Liver (tissue), 9 donors: ENCODE measurements around the gene SNCA. TPM values are rescaled to one million over a fixed set of nuclear protein-coding genes. Genes with fewer than 3 reads are reported as not detected.

Source experiments
- DNase-seq: peaks from one replicate; pipeline ENCODE4 v3.0.0-alpha.2; 2017; ENCODE audit warnings: low spot score
- H3K27ac ChIP-seq, 2 donors: one replicate each; pipeline ENCODE4 v1.7.0; 2013; ENCODE audit warnings: inconsistent platforms in 2 of 2, low read length in 2 of 2, control low read depth in 1 of 2, low read depth in 1 of 2, mild to moderate bottlenecking in 1 of 2
- H3K27me3 ChIP-seq, 4 donors: one replicate each; pipeline versions ENCODE4 v1.6.1 to v1.7.0; 2013; ENCODE audit warnings: low read length in 3 of 4, inconsistent platforms in 1 of 4, mild to moderate bottlenecking in 1 of 4, moderate library complexity in 1 of 4; ENCODE audit not compliant: control insufficient read depth in 4 of 4, insufficient read depth in 4 of 4
- H3K36me3 ChIP-seq, 4 donors: one replicate each; pipeline versions ENCODE4 v1.6.1 to v1.7.0; 2013; ENCODE audit warnings: low read length in 3 of 4, mild to moderate bottlenecking in 3 of 4, low read depth in 1 of 4, moderate library complexity in 1 of 4; ENCODE audit not compliant: control insufficient read depth in 4 of 4, insufficient read depth in 3 of 4
- H3K4me1 ChIP-seq, 4 donors: one replicate each; pipeline versions ENCODE4 v1.6.1 to v1.7.0; 2013; ENCODE audit warnings: low read length in 3 of 4, mild to moderate bottlenecking in 3 of 4, moderate library complexity in 1 of 4; ENCODE audit not compliant: control insufficient read depth in 4 of 4, insufficient read depth in 4 of 4
- H3K4me3 ChIP-seq, 3 donors: one replicate each; pipeline versions ENCODE4 v1.6.1 to v1.7.0; 2013; ENCODE audit warnings: low read length in 3 of 3, control low read depth in 1 of 3, low read depth in 1 of 3, mild to moderate bottlenecking in 1 of 3
- H3K9ac ChIP-seq, 2 donors: one replicate each; pipeline ENCODE4 v1.7.0; 2013; ENCODE audit warnings: low read length in 2 of 2, mild to moderate bottlenecking in 2 of 2, moderate library complexity in 2 of 2, control low read depth in 1 of 2, low read depth in 1 of 2
- H3K9me3 ChIP-seq, 4 donors: one replicate each; pipeline versions ENCODE4 v1.6.1 to v1.7.0; 2013; ENCODE audit warnings: low read length in 3 of 4; ENCODE audit not compliant: control insufficient read depth in 4 of 4
- FOXA1 ChIP-seq: IDR thresholded peaks from 2 replicates; pipeline ENCODE4 v1.6.1; 2016; ENCODE audit warnings: antibody characterized with exemption
- FOXA2 ChIP-seq: IDR thresholded peaks from 2 replicates; pipeline ENCODE4 v1.6.1; 2016; ENCODE audit warnings: antibody characterized with exemption
- HNF4A ChIP-seq, 2 donors: conservative IDR thresholded peaks; 2 replicates each; pipeline ENCODE4 v1.6.1; 2016; ENCODE audit warnings: antibody characterized with exemption in 2 of 2, mild to moderate bottlenecking in 2 of 2
- HNF4G ChIP-seq: IDR thresholded peaks from 2 replicates; pipeline ENCODE4 v1.6.1; 2016; ENCODE audit warnings: antibody characterized with exemption
- JUND ChIP-seq, 2 donors: IDR thresholded peaks; 2 replicates each; pipeline ENCODE4 v1.6.1; 2016; ENCODE audit warnings: antibody characterized with exemption in 2 of 2
- SP1 ChIP-seq: IDR thresholded peaks from 2 replicates; pipeline ENCODE4 v1.6.1; 2018; ENCODE audit warnings: antibody characterized with exemption, mild to moderate bottlenecking
- TAF1 ChIP-seq: conservative IDR thresholded peaks from 2 replicates; pipeline ENCODE4 v1.6.1; 2016; ENCODE audit warnings: antibody characterized with exemption, mild to moderate bottlenecking
- YY1 ChIP-seq: IDR thresholded peaks from 2 replicates; pipeline ENCODE4 v1.6.1; 2016; ENCODE audit warnings: antibody characterized with exemption, mild to moderate bottlenecking
- whole genome bisulfite sequencing: extraction: QIAGEN DNeasy Blood & Tissue Kit; methylation state at CpG from one replicate; pipeline ENCODE4 v1.1.7; 2013; 5-methylcytosine and 5-hydroxymethylcytosine counted together
- polyA plus RNA-seq, 2 donors: library from polyadenylated mRNA; stranded (reverse) in 1 of 2; unstranded in 1 of 2; fragments of 200-250 nt in 1 of 2; fragments of >200 nt in 1 of 2; fragmentation: Nextera tagmentation in 1 of 2; extraction: Ambion mirVana in 1 of 2; gene quantifications; one replicate each; pipeline versions ENCODE4 v1.2.1 to v1.2.3, GENCODE V29; 2013 to 2015
- total RNA-seq, 2 donors: library from RNA; depleted of rRNA; stranded (reverse); fragments of >200 nt; gene quantifications; one replicate each; pipeline ENCODE4 v1.2.3, GENCODE V29; 2014
- TF ChIP-seq, protein P1 (sequence below): IDR thresholded peaks from 2 replicates; pipeline ENCODE4 v1.6.1; 2016; ENCODE audit warnings: antibody characterized with exemption
- TF ChIP-seq, protein P2 (sequence below): IDR thresholded peaks from 2 replicates; pipeline ENCODE4 v1.6.1; 2016; ENCODE audit warnings: antibody characterized with exemption
- TF ChIP-seq, protein P3 (sequence below): fragments of 150-350 bp; IDR thresholded peaks from 2 replicates; pipeline ENCODE4 v1.5.1; 2017; ENCODE audit warnings: improper control_type of control experiment, low read depth, low read length; ENCODE audit not compliant: missing input control
- TF ChIP-seq, protein P4 (sequence below): IDR thresholded peaks from 2 replicates; pipeline ENCODE4 v1.6.1; 2016; ENCODE audit warnings: antibody characterized with exemption, mild to moderate bottlenecking
- TF ChIP-seq, protein P5 (sequence below): IDR thresholded peaks from 2 replicates; pipeline ENCODE4 v1.6.1; 2016; ENCODE audit warnings: antibody characterized with exemption
- donor health status: healthy.
- donor health status: healthy.
- donor health status: healthy.
- donor health status: healthy.
- donor health status: healthy.

SNCA gene
- total and polyA plus RNA-seq, 4 donors: 0.44 to 292 (median 0.70) TPM

DNA sequence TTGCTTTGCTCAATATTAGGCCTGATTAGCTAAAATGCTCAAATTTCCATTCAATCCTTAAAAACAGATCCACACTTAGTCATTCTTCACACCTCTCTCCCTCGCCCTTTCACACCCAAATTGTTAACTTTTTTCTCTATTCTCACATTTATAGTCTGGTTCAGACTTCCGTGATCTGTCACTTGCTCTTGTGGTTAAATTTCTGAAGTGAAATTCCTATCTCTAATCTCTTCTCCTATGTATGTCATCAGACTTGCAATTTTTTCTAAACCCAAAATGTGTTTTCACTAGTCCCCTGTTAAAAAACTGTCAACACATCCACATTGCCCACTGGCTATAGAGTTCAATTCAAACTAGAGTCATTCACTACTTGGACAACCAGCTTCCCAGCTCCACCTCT, 63.2 kb downstream of the SNCA start:
- WGBS: 75% methylated on average over 2 of the region's 2 CpGs
- Histone ChIP-seq H3K27me3 (no peaks in the 10 kb centered on the region), H3K4me1 (no peaks in the 10 kb centered on the region), H3K36me3 (no peaks in the 10 kb centered on the region), H3K4me3 (no peak overlapping the region), H3K9ac (no peak overlapping the region), H3K27ac (no peak overlapping the region), H3K9me3 (peaks cover 0 to 3% (median 0%) of the 10 kb centered on the region in 4 donors)
- no peak for DNase-seq
- TF ChIP-seq, protein P1, sequence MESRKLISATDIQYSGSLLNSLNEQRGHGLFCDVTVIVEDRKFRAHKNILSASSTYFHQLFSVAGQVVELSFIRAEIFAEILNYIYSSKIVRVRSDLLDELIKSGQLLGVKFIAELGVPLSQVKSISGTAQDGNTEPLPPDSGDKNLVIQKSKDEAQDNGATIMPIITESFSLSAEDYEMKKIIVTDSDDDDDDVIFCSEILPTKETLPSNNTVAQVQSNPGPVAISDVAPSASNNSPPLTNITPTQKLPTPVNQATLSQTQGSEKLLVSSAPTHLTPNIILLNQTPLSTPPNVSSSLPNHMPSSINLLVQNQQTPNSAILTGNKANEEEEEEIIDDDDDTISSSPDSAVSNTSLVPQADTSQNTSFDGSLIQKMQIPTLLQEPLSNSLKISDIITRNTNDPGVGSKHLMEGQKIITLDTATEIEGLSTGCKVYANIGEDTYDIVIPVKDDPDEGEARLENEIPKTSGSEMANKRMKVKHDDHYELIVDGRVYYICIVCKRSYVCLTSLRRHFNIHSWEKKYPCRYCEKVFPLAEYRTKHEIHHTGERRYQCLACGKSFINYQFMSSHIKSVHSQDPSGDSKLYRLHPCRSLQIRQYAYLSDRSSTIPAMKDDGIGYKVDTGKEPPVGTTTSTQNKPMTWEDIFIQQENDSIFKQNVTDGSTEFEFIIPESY: no peak
- TF ChIP-seq, protein P2, sequence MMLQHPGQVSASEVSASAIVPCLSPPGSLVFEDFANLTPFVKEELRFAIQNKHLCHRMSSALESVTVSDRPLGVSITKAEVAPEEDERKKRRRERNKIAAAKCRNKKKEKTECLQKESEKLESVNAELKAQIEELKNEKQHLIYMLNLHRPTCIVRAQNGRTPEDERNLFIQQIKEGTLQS: no peak
- TF ChIP-seq YY1: no peak
- no peak for TF ChIP-seq JUND (IDR thresholded peaks at IDR 0.05)
- no peak for TF ChIP-seq HNF4G
- TF ChIP-seq HNF4A (conservative IDR thresholded peaks at IDR 0.05): no peak
- TF ChIP-seq FOXA1: no peak
- TF ChIP-seq SP1: no peak
- no peak for TF ChIP-seq TAF1
- TF ChIP-seq, protein P3, sequence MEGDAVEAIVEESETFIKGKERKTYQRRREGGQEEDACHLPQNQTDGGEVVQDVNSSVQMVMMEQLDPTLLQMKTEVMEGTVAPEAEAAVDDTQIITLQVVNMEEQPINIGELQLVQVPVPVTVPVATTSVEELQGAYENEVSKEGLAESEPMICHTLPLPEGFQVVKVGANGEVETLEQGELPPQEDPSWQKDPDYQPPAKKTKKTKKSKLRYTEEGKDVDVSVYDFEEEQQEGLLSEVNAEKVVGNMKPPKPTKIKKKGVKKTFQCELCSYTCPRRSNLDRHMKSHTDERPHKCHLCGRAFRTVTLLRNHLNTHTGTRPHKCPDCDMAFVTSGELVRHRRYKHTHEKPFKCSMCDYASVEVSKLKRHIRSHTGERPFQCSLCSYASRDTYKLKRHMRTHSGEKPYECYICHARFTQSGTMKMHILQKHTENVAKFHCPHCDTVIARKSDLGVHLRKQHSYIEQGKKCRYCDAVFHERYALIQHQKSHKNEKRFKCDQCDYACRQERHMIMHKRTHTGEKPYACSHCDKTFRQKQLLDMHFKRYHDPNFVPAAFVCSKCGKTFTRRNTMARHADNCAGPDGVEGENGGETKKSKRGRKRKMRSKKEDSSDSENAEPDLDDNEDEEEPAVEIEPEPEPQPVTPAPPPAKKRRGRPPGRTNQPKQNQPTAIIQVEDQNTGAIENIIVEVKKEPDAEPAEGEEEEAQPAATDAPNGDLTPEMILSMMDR: no peak
- TF ChIP-seq FOXA2: no peak
- TF ChIP-seq, protein P4, sequence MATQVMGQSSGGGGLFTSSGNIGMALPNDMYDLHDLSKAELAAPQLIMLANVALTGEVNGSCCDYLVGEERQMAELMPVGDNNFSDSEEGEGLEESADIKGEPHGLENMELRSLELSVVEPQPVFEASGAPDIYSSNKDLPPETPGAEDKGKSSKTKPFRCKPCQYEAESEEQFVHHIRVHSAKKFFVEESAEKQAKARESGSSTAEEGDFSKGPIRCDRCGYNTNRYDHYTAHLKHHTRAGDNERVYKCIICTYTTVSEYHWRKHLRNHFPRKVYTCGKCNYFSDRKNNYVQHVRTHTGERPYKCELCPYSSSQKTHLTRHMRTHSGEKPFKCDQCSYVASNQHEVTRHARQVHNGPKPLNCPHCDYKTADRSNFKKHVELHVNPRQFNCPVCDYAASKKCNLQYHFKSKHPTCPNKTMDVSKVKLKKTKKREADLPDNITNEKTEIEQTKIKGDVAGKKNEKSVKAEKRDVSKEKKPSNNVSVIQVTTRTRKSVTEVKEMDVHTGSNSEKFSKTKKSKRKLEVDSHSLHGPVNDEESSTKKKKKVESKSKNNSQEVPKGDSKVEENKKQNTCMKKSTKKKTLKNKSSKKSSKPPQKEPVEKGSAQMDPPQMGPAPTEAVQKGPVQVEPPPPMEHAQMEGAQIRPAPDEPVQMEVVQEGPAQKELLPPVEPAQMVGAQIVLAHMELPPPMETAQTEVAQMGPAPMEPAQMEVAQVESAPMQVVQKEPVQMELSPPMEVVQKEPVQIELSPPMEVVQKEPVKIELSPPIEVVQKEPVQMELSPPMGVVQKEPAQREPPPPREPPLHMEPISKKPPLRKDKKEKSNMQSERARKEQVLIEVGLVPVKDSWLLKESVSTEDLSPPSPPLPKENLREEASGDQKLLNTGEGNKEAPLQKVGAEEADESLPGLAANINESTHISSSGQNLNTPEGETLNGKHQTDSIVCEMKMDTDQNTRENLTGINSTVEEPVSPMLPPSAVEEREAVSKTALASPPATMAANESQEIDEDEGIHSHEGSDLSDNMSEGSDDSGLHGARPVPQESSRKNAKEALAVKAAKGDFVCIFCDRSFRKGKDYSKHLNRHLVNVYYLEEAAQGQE: no peak

DNA sequence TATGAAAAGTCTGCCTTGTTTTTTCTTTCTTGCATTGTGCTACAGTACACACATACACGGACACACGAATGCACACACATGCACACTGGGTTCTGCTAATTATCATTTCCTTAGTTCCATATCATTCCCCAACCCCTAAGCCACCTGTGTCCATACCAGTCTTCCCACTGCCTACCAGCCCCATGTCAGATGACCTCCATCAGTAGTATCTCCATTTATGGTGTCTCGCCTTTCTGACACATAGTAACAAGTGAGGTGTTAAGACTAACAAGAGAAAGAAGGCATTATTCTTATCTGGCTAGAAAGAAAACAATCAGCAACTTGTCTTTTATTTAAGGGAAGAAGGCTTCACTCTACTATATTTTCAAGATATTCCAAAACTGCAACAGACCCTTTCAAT, 67.1 kb downstream of the SNCA start:
- H3K36me3 ChIP-seq: no peaks in the 10 kb centered on the region
- H3K27ac ChIP-seq: no peak overlapping the region
- no peak for DNase-seq
- H3K9ac ChIP-seq: no peak overlapping the region
- TF ChIP-seq, protein P2: no peak
- TF ChIP-seq, protein P5, sequence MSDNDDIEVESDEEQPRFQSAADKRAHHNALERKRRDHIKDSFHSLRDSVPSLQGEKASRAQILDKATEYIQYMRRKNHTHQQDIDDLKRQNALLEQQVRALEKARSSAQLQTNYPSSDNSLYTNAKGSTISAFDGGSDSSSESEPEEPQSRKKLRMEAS: no peak
- TF ChIP-seq, protein P1: no peak
- H3K4me1 ChIP-seq: no peaks in the 10 kb centered on the region
- WGBS: 83% methylated on average over 3 of the region's 3 CpGs
- no peaks in the 10 kb centered on the region for H3K27me3 ChIP-seq
- H3K9me3 ChIP-seq: no peaks in the 10 kb centered on the region
- no peak overlapping the region for H3K4me3 ChIP-seq
